Neural progenitor cell (in vitro differentiated cells): ENCODE measurements around the gene EML5. TPM values are rescaled to one million over a fixed set of nuclear protein-coding genes. Genes with fewer than 3 reads are reported as not detected.

Experiments
- DNase-seq: peaks from one replicate; pipeline ENCODE4 v3.0.0-alpha.2; 2016; ENCODE audit warnings: low spot score
- H2AFZ ChIP-seq: fragments of 200-600 bp; sonication (generic); replicated peaks from 2 replicates; pipeline ENCODE4 v1.6.1; 2016; ENCODE audit warnings: antibody characterized with exemption
- H3F3A ChIP-seq: fragments of 200-600 bp; sonication (generic); 2 replicates; pipeline ENCODE4 v1.6.1; 2016; ENCODE audit warnings: antibody characterized with exemption, low read depth
- H3K27ac ChIP-seq: fragments of 200-600 bp; sonication (generic); 2 replicates; pipeline ENCODE4 v1.5.1; 2016; ENCODE audit warnings: mild to moderate bottlenecking
- H3K27me3 ChIP-seq: fragments of 200-600 bp; sonication (generic); 2 replicates; pipeline ENCODE4 v1.6.1; 2016; ENCODE audit warnings: mild to moderate bottlenecking, moderate library complexity
- H3K36me3 ChIP-seq: fragments of 200-600 bp; sonication (generic); 2 replicates; pipeline ENCODE4 v1.5.1; 2016
- H3K4me1 ChIP-seq: fragments of 200-600 bp; sonication (generic); 2 replicates; pipeline ENCODE4 v1.6.1; 2016; ENCODE audit warnings: mixed run types
- H3K4me2 ChIP-seq: fragments of 200-600 bp; sonication (generic); 2 replicates; pipeline ENCODE4 v1.6.1; 2016
- H3K4me3 ChIP-seq: fragments of 200-600 bp; sonication (generic); 2 replicates; pipeline ENCODE4 v1.5.1; 2016
- H3K79me2 ChIP-seq: fragments of 200-600 bp; sonication (generic); 2 replicates; pipeline ENCODE4 v1.6.1; 2016; ENCODE audit warnings: low read depth
- H3K9ac ChIP-seq: fragments of 200-600 bp; sonication (generic); 2 replicates; pipeline ENCODE4 v1.6.1; 2016
- H3K9me3 ChIP-seq: fragments of 200-600 bp; sonication (generic); 2 replicates; pipeline ENCODE4 v1.5.1; 2016; ENCODE audit warnings: low read depth
- H4K20me1 ChIP-seq: fragments of 200-600 bp; sonication (generic); 2 replicates; pipeline ENCODE4 v1.6.1; 2016; ENCODE audit warnings: low read depth
- H3K27ac Mint-ChIP-seq: 3 replicates; pipeline ENCODE4 v1.8.0; 2021; ENCODE audit warnings: mixed read lengths
- H3K27me3 Mint-ChIP-seq: 2 replicates; pipeline ENCODE4 v1.8.0; 2022; ENCODE audit warnings: low read depth, mild to moderate bottlenecking, inconsistent platforms, moderate library complexity, mixed read lengths; ENCODE audit not compliant: insufficient read depth
- H3K36me3 Mint-ChIP-seq: 3 replicates; pipeline ENCODE4 v1.8.0; 2021; ENCODE audit warnings: mixed read lengths
- H3K4me1 Mint-ChIP-seq: 3 replicates; pipeline ENCODE4 v1.8.0; 2021; ENCODE audit warnings: mixed read lengths
- H3K4me3 Mint-ChIP-seq: 3 replicates; pipeline ENCODE4 v1.8.0; 2021; ENCODE audit warnings: mild to moderate bottlenecking, moderate library complexity, mixed read lengths
- H3K9me3 Mint-ChIP-seq: 3 replicates; pipeline ENCODE4 v1.8.0; 2020; ENCODE audit warnings: mixed read lengths
- CTCF ChIP-seq: fragments of 200-600 bp; sonication (generic); IDR thresholded peaks from 2 replicates; pipeline ENCODE4 v1.5.1; 2017; ENCODE audit warnings: antibody characterized with exemption, mild to moderate bottlenecking
- EZH2 ChIP-seq: fragments of 200-600 bp; sonication (generic); IDR thresholded peaks from 2 replicates; pipeline ENCODE4 v1.6.1; 2017; ENCODE audit warnings: antibody characterized with exemption, mild to moderate bottlenecking, moderate library complexity
- EZH2phosphoT487 ChIP-seq: fragments of 200-600 bp; sonication (generic); IDR thresholded peaks from 2 replicates; pipeline ENCODE4 v1.6.1; 2017; ENCODE audit warnings: antibody characterized with exemption
- total RNA-seq: library from RNA; depleted of rRNA; stranded (reverse); fragments of >200 nt; gene quantifications from 2 replicates; pipeline ENCODE4 v1.2.3, GENCODE V29; 2015; ENCODE audit warnings: low replicate concordance

The EML5 gene
- total RNA-seq, 1 donor from 2014 or later, result 0.71 TPM

DNA sequence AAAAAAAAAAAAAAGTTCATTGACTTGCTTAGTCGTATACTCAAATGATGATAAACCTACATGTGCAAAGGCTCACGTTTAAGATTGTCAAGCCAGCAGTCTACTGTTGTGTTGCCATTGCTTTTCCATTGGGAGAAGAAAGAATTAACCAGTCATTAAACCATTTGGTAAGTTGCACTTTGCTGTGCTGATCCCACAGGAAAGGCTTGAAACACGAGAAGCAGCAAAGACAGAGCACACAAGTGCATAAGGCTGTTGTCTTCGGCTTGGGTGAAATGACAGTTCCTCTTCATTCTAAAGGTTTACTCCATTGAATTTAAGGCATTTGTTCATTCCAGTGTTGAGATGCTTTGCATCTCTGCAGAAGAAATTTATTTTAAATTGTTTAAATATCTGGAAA is 179.8 kb downstream of the EML5 start:
- Histone ChIP-seq H3K4me1 (peaks cover 5% of the 10 kb centered on the region), H3K9ac (no peak overlapping the region), H3K27ac (peak overlapping the region; percentile 12), H2AFZ (no peak overlapping the region), H3K9me3 (no peaks in the 10 kb centered on the region), H3K4me3 (no peak overlapping the region), H3F3A (no peaks in the 10 kb centered on the region), H3K4me2 (no peak overlapping the region), H3K27me3 (no peaks in the 10 kb centered on the region), H4K20me1 (peaks cover 4% of the 10 kb centered on the region), H3K79me2 (no peaks in the 10 kb centered on the region), H3K36me3 (peaks cover 39% of the 10 kb centered on the region)
- Mint-ChIP-seq H3K4me1 (no peaks in the 10 kb centered on the region), H3K27ac (no peak overlapping the region), H3K9me3 (no peaks in the 10 kb centered on the region), H3K4me3 (no peak overlapping the region), H3K36me3 (peaks cover 34% of the 10 kb centered on the region), H3K27me3 (no peaks in the 10 kb centered on the region)
- TF ChIP-seq EZH2 (no peak), CTCF (no peak), EZH2phosphoT487 (no peak)
- no peak for DNase-seq

GRCh38 chr14:88611878-88612277 is 180.9 kb downstream of the EML5 start:
- H3K27ac ChIP-seq, result no peak overlapping the region
- H3K4me2 ChIP-seq, result no peak overlapping the region
- peaks cover 39% of the 10 kb centered on the region for H3K36me3 ChIP-seq
- no peak overlapping the region for H3K9ac ChIP-seq
- H3K9me3 ChIP-seq, result no peaks in the 10 kb centered on the region
- no peak overlapping the region for H2AFZ ChIP-seq
- Mint-ChIP-seq H3K4me1 (no peaks in the 10 kb centered on the region), H3K9me3 (no peaks in the 10 kb centered on the region), H3K27ac (no peak overlapping the region), H3K36me3 (peaks cover 42% of the 10 kb centered on the region), H3K4me3 (no peak overlapping the region), H3K27me3 (no peaks in the 10 kb centered on the region)
- no peak for DNase-seq
- peaks cover 5% of the 10 kb centered on the region for H3K4me1 ChIP-seq
- H4K20me1 ChIP-seq, result peaks cover 4% of the 10 kb centered on the region
- no peak for TF ChIP-seq EZH2
- TF ChIP-seq EZH2phosphoT487, result no peak
- TF ChIP-seq CTCF, result no peak
- H3F3A ChIP-seq, result no peaks in the 10 kb centered on the region
- no peaks in the 10 kb centered on the region for H3K79me2 ChIP-seq
- no peak overlapping the region for H3K4me3 ChIP-seq
- H3K27me3 ChIP-seq, result no peaks in the 10 kb centered on the region

DNA sequence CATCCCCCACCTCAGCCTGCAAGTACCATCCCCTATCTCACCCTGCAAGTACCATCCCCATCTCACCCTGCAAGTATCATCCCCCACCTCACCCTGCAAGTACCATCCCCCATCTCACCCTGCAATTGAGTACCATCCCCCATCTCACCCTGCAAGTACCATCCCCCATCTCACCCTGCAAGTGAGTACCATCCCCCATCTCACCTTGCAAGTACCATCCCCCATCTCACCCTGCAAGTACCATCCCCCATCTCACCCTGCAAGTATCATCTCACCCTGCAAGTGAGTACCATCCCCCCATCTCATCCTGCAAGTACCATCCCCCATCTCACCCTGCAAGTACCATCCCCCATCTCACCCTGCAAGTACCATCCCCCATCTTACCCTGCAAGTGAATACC is 184.9 kb downstream of the EML5 start:
- no peaks in the 10 kb centered on the region for H3F3A ChIP-seq
- no peak overlapping the region for H3K4me2 ChIP-seq
- Mint-ChIP-seq H3K27me3 (no peaks in the 10 kb centered on the region), H3K4me3 (no peak overlapping the region), H3K4me1 (no peaks in the 10 kb centered on the region), H3K27ac (no peak overlapping the region), H3K36me3 (peaks cover 58% of the 10 kb centered on the region), H3K9me3 (no peaks in the 10 kb centered on the region)
- no peak overlapping the region for H2AFZ ChIP-seq
- no peak overlapping the region for H3K27ac ChIP-seq
- no peaks in the 10 kb centered on the region for H3K9me3 ChIP-seq
- DNase-seq, result no peak
- no peak overlapping the region for H3K4me3 ChIP-seq
- peaks cover 9% of the 10 kb centered on the region for H4K20me1 ChIP-seq
- no peak overlapping the region for H3K9ac ChIP-seq
- no peaks in the 10 kb centered on the region for H3K4me1 ChIP-seq
- no peak for TF ChIP-seq EZH2
- H3K36me3 ChIP-seq, result peaks cover 52% of the 10 kb centered on the region
- H3K79me2 ChIP-seq, result no peaks in the 10 kb centered on the region
- no peaks in the 10 kb centered on the region for H3K27me3 ChIP-seq

DNA sequence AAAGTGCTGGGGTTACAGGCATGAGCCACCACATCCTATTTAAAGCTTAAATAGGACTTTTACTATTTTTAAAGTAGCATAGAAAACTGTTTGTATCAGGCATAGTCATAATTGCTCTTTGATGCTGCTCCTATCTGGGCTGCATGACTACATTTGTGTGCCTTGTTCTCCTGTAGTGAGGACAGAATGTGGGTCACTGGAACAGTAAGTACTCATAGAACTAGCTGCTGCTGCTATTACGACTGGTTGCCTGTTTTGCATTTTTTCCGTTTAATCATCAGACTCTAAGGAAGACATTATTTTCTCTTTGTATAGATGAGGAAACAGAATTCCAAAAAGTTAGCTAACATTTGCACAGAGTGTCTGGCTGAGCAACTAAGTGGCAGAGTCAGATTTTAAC is 187.2 kb downstream of the EML5 start:
- Mint-ChIP-seq H3K9me3 (no peaks in the 10 kb centered on the region), H3K27ac (no peak overlapping the region), H3K4me3 (no peak overlapping the region), H3K27me3 (no peaks in the 10 kb centered on the region), H3K36me3 (peaks cover 56% of the 10 kb centered on the region), H3K4me1 (no peaks in the 10 kb centered on the region)
- no peak for TF ChIP-seq CTCF
- TF ChIP-seq EZH2, result no peak
- TF ChIP-seq EZH2phosphoT487, result no peak
- no peaks in the 10 kb centered on the region for H3K27me3 ChIP-seq
- peaks cover 9% of the 10 kb centered on the region for H4K20me1 ChIP-seq
- no peak overlapping the region for H3K9ac ChIP-seq
- H3K9me3 ChIP-seq, result no peaks in the 10 kb centered on the region
- no peak overlapping the region for H3K4me2 ChIP-seq
- no peak overlapping the region for H3K27ac ChIP-seq
- H2AFZ ChIP-seq, result no peak overlapping the region
- peaks cover 6% of the 10 kb centered on the region for H3K79me2 ChIP-seq
- DNase-seq, result no peak
- H3K4me3 ChIP-seq, result no peak overlapping the region
- H3K36me3 ChIP-seq, result peaks cover 40% of the 10 kb centered on the region
- no peaks in the 10 kb centered on the region for H3F3A ChIP-seq
- H3K4me1 ChIP-seq, result no peaks in the 10 kb centered on the region
